ENCODE results near the gene ITPR2.

Gene ITPR2

GRCh38 chr12:26471560-26471959 lies 361.4 kb downstream of the ITPR2 start:
- H3K27me3 ChIP-seq (replicated peaks; ENCODE audit: insufficient read depth, low read length) = no peaks in the 10 kb centered on the region
- H3K4me1 ChIP-seq (ENCODE audit: low read length) = 0 out of 2 replicates have a peak, but pooled peaks cover 5% of the 10 kb centered on the region
- no peak for DNase-seq
- H3K9me2 ChIP-seq (replicated peaks; ENCODE audit: insufficient read depth, low read length) = no peaks in the 10 kb centered on the region
- no peak overlapping the region for H3K27ac ChIP-seq (ENCODE audit: low read length)
- H3K79me2 ChIP-seq (ENCODE audit: low read length) = no peaks in the 10 kb centered on the region
- H2AFZ ChIP-seq (ENCODE audit: low read length) = no peak overlapping the region
- TF ChIP-seq EZH2 (optimal IDR thresholded peaks at IDR 0.05; ENCODE audit: low read depth, low read length) (no peak), CTCF (IDR thresholded peaks at IDR 0.05; ENCODE audit: low read length) (no peak), EZH2phosphoT487 (IDR thresholded peaks at IDR 0.05; ENCODE audit: low read length) (no peak)
- H3K4me2 ChIP-seq (ENCODE audit: low read depth, low read length) = no peak overlapping the region
- no peak overlapping the region for H3K4me3 ChIP-seq (ENCODE audit: low read length)
- H4K20me1 ChIP-seq (ENCODE audit: insufficient read depth, low read length) = no peaks in the 10 kb centered on the region
- H3K9ac ChIP-seq (ENCODE audit: low read length) = no peak overlapping the region
- no peaks in the 10 kb centered on the region for H3F3A ChIP-seq (ENCODE audit: insufficient read depth, low read length)
- H3K9me3 ChIP-seq (replicated peaks; ENCODE audit: insufficient read depth, low read length) = no peaks in the 10 kb centered on the region
- H3K36me3 ChIP-seq (replicated peaks; ENCODE audit: insufficient read depth, low read length) = no peaks in the 10 kb centered on the region

GRCh38 chr12:26469421-26470180 lies 363.4 kb downstream of the ITPR2 start:
- Histone ChIP-seq H3K27ac (ENCODE audit: low read length) (no peak overlapping the region), H3K4me1 (ENCODE audit: low read length) (0 out of 2 replicates have a peak, but pooled peaks cover 5% of the 10 kb centered on the region), H4K20me1 (ENCODE audit: insufficient read depth, low read length) (no peaks in the 10 kb centered on the region)

DNA sequence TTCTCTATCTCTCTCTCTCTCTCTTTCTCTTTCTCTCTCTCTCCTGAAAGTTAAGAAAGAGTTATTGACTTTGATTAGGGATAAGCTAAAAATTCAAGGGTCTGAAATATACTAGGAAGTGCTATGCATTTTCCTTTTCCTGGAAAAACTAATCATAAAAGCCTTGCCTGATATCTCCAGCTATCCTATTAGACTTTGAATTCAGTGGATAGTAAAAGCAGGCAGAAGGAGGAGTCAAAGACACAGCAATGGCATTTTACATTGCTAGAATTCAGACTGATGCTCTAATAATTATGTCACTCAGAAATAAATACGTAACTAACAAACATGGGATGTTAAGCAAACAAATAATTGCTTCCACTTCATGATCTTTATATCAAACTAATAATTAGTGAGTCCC lies 365.6 kb downstream of the ITPR2 start:
- H3K27me3 ChIP-seq (replicated peaks; ENCODE audit: insufficient read depth, low read length) = no peaks in the 10 kb centered on the region
- H3K4me2 ChIP-seq (ENCODE audit: low read depth, low read length) = no peak overlapping the region
- no peak for DNase-seq
- H3F3A ChIP-seq (ENCODE audit: insufficient read depth, low read length) = no peaks in the 10 kb centered on the region
- H3K9me3 ChIP-seq (replicated peaks; ENCODE audit: insufficient read depth, low read length) = no peaks in the 10 kb centered on the region
- TF ChIP-seq CTCF (IDR thresholded peaks at IDR 0.05; ENCODE audit: low read length) = no peak
- no peak for TF ChIP-seq EZH2phosphoT487 (IDR thresholded peaks at IDR 0.05; ENCODE audit: low read length)
- no peak for TF ChIP-seq EZH2 (optimal IDR thresholded peaks at IDR 0.05; ENCODE audit: low read depth, low read length)
- no peaks in the 10 kb centered on the region for H3K79me2 ChIP-seq (ENCODE audit: low read length)
- H3K9me2 ChIP-seq (replicated peaks; ENCODE audit: insufficient read depth, low read length) = no peaks in the 10 kb centered on the region
- 0 out of 2 replicates have a peak, but pooled peaks cover 5% of the 10 kb centered on the region for H3K4me1 ChIP-seq (ENCODE audit: low read length)
- H3K4me3 ChIP-seq (ENCODE audit: low read length) = no peak overlapping the region
- no peak overlapping the region for H3K27ac ChIP-seq (ENCODE audit: low read length)
- no peaks in the 10 kb centered on the region for H4K20me1 ChIP-seq (ENCODE audit: insufficient read depth, low read length)
- no peak overlapping the region for H2AFZ ChIP-seq (ENCODE audit: low read length)
- H3K36me3 ChIP-seq (replicated peaks; ENCODE audit: insufficient read depth, low read length) = no peaks in the 10 kb centered on the region
- no peak overlapping the region for H3K9ac ChIP-seq (ENCODE audit: low read length)

More at GRCh38 chr12:26469421-26470180, 363.4 kb downstream of the ITPR2 start:
- Histone ChIP-seq H3K9me3 (replicated peaks; ENCODE audit: insufficient read depth, low read length) (no peaks in the 10 kb centered on the region), H3F3A (ENCODE audit: insufficient read depth, low read length) (no peaks in the 10 kb centered on the region), H3K36me3 (replicated peaks; ENCODE audit: insufficient read depth, low read length) (no peaks in the 10 kb centered on the region), H3K9me2 (replicated peaks; ENCODE audit: insufficient read depth, low read length) (no peaks in the 10 kb centered on the region), H3K4me3 (ENCODE audit: low read length) (no peak overlapping the region), H3K27me3 (replicated peaks; ENCODE audit: insufficient read depth, low read length) (no peaks in the 10 kb centered on the region), H3K79me2 (ENCODE audit: low read length) (no peaks in the 10 kb centered on the region), H3K4me2 (ENCODE audit: low read depth, low read length) (no peak overlapping the region), H2AFZ (ENCODE audit: low read length) (no peak overlapping the region), H3K9ac (ENCODE audit: low read length) (no peak overlapping the region)
- DNase-seq = no peak
- TF ChIP-seq EZH2 (optimal IDR thresholded peaks at IDR 0.05; ENCODE audit: low read depth, low read length) (no peak), CTCF (IDR thresholded peaks at IDR 0.05; ENCODE audit: low read length) (no peak)

Measured in MM.1S (cell line).